LNCaP clone FGC (cell line): ENCODE measurements around the gene STIM2.

Experiments used
- DNase-seq: peaks from one replicate; pipeline ENCODE4 v3.0.0-alpha.2; 2011; ENCODE audit warnings: low read depth
- H3K4me3 ChIP-seq: 2 replicates; pipeline ENCODE4 v1.5.1; 2011; ENCODE audit warnings: mild to moderate bottlenecking, low read depth, low read length, control low read depth
- TF ChIP-seq, protein P1 (sequence below): IDR thresholded peaks from 2 replicates; pipeline ENCODE4 v1.5.1; 2012; ENCODE audit warnings: mild to moderate bottlenecking; ENCODE audit not compliant: control insufficient read depth, insufficient read depth; ENCODE audit errors: extremely low read depth

Gene STIM2

GRCh38 chr4:27005501-27005900 lies 144.9 kb downstream of the STIM2 start:
- TF ChIP-seq, protein P1, sequence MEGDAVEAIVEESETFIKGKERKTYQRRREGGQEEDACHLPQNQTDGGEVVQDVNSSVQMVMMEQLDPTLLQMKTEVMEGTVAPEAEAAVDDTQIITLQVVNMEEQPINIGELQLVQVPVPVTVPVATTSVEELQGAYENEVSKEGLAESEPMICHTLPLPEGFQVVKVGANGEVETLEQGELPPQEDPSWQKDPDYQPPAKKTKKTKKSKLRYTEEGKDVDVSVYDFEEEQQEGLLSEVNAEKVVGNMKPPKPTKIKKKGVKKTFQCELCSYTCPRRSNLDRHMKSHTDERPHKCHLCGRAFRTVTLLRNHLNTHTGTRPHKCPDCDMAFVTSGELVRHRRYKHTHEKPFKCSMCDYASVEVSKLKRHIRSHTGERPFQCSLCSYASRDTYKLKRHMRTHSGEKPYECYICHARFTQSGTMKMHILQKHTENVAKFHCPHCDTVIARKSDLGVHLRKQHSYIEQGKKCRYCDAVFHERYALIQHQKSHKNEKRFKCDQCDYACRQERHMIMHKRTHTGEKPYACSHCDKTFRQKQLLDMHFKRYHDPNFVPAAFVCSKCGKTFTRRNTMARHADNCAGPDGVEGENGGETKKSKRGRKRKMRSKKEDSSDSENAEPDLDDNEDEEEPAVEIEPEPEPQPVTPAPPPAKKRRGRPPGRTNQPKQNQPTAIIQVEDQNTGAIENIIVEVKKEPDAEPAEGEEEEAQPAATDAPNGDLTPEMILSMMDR = no peak
- no peak overlapping the region for H3K4me3 ChIP-seq
- DNase-seq = no peak

GRCh38 chr4:27005905-27006590 lies 145.4 kb downstream of the STIM2 start:
- no peak for DNase-seq
- TF ChIP-seq, protein P1 = no peak
- H3K4me3 ChIP-seq = peak overlapping the region; percentile 3

DNA sequence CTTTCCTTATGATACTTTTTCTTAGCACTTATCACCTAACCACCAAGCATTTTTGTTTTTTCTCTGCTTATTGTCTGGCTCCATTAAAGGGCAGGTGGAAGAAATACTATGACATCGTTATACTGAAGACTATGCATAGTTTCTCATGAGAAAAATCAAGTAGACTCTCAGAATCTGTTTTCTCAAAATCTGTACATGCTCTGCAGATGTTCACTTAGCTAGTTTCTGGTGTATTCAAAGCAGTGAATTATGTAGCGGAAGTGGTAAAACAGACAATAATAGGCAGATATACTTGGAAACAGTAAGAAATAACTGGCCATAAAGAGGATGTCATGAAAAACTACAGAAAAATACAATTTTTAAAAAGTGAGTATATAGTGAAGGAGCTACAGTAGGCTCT lies 146.0 kb downstream of the STIM2 start:
- TF ChIP-seq, protein P1 = no peak
- DNase-seq = no peak
- peak overlapping the region; percentile 3; the same call in 1 of the 2 replicates for H3K4me3 ChIP-seq

DNA sequence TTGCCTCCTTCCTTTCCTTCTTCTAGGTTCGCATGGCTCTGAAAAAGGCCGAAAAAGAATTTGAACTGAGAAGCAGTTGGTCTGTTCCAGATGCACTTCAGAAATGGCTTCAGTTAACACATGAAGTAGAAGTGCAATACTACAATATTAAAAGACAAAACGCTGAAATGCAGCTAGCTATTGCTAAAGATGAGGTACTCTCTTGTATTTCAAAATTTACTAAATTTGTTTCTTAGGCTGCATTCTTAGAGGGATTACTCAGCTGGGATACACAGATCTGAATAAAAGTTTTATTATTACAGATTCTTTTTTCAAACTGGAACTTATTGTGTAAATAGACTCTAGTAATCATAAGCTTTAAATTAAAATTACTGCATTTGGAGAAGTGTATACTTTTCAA lies 146.9 kb downstream of the STIM2 start:
- no peak overlapping the region for H3K4me3 ChIP-seq
- TF ChIP-seq, protein P1 = no peak
- DNase-seq = no peak

- TF ChIP-seq, protein P1 = no peak
- no peak for DNase-seq
- no peak overlapping the region for H3K4me3 ChIP-seq
Observed at GRCh38 chr4:27008679-27009078, 148.0 kb downstream of the STIM2 start.

DNA sequence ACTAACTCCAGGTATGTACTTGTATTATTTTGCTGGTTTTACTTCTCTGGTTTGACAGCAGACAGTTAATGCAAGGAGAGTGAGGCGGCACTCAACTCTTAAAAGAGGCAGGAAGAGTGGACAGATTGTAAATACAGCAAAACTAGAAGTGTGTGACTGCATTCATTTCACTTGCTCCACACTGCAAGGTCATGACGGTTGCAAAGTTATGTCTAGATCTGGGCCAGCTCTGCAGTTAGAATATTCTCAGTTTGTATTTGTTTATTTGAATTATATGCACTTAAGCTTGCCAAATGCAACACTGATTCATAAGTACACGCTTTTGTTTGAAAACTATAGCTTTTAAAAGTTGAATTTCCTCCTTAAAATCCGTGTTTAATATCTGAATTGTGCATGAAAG lies 148.9 kb downstream of the STIM2 start:
- TF ChIP-seq, protein P1 = no peak

More for the DNA sequence above, 148.9 kb downstream of the STIM2 start:
- no peak for DNase-seq
- H3K4me3 ChIP-seq = no peak overlapping the region
